ENCODE measurements around the gene NET1. TPM values are rescaled to one million over a fixed set of nuclear protein-coding genes. Genes with fewer than 3 reads are reported as not detected.
A peak's percentile ranks its signal among the peaks of the same experiment; 100 is the strongest.

Gene NET1
- polyA plus RNA-seq, 2 donors, result 41.5 to 52.0 TPM

DNA sequence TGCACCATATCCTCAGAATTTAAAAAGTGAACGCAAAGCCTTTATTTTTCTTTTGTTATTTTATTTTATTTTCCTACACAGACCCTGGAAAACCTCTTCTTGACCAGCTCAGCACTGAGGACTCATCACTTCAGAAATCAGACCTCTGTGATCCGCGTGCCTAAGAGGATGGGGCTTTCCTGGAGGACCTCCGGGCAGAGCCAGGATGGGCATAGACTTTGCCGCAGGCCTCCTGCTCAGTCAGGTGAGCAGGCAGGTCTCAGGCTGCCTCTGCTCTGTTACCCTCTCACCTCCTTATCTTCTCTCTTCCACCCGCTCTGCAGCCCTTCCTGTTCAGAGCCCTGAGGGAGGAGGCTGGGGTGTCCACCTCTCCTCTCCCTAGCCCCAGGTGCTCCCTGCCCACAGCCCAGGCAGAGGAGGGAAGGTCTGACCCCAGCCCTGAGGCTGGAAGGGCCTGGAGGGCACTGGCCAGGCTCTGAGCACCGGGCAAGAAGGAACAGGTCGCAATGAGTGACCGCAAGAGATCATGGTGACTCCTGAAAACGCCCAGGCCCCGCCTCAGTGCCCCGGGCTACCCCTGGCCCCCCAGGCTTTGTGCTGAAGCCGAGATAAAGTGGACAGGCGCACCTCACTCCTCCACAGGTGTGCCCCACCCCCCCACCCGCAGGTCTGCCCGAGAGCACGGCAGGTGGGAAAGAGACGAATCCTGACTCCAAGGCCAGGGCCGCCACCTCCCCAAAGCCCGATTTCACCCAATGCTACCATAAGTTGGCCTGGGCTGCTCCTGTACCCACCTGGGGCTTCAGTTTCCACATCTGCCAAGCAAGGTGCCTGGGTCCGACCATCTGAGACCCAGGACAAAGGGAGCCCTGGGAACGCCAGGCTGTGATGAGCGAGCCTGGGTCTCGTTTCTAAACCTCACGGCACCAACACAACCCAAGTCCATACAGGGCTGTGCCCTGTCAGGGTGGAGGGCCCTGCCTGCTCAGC, 84.2 kb downstream of the NET1 start:
- Histone ChIP-seq H3K4me3 (ENCODE audit: low read depth in 1 of 2, low read length in 2 of 2) (no peak overlapping the region), H3K4me1 (ENCODE audit: control insufficient read depth in 2 of 2, insufficient read depth in 2 of 2, low read length in 1 of 2) (peaks cover 11 to 32% of the 10 kb centered on the region in 2 donors), H3K27me3 (ENCODE audit: control insufficient read depth in 1 of 2, insufficient read depth in 2 of 2, low read length in 2 of 2) (no peaks in the 10 kb centered on the region), H3K27ac (ENCODE audit: low read depth in 2 of 2, low read length in 1 of 2) (no peak overlapping the region), H3K9me3 (ENCODE audit: control insufficient read depth in 2 of 2, insufficient read depth in 1 of 2, low read depth in 1 of 2, low read length in 1 of 2) (peaks cover 0 to 7% of the 10 kb centered on the region in 2 donors), H3K36me3 (ENCODE audit: control insufficient read depth in 2 of 2, insufficient read depth in 2 of 2, low read length in 1 of 2) (no peaks in the 10 kb centered on the region)
- WGBS, 2 donors, result 85 to 86% methylated on average over 25 of the region's 25 CpGs

DNA sequence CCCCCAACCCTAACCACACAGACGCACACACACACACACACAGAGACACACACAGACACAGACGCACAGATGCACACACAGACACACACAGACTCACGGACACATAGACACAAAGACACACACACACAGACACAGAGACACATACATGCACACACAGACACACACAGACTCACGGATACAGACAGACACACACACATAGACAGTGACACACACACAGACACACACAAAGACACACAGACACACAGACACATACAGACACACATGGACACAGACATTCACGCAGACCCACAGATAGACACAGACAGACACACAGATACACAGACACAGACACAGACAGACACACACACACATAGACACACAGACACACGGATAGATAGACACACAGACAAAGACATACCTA, 84.9 kb downstream of the NET1 start:
- Histone ChIP-seq H3K4me1 (ENCODE audit: control insufficient read depth in 2 of 2, insufficient read depth in 2 of 2, low read length in 1 of 2) (peaks cover 11 to 36% of the 10 kb centered on the region in 2 donors), H3K4me3 (ENCODE audit: low read depth in 1 of 2, low read length in 2 of 2) (no peak overlapping the region), H3K27me3 (ENCODE audit: control insufficient read depth in 1 of 2, insufficient read depth in 2 of 2, low read length in 2 of 2) (no peaks in the 10 kb centered on the region), H3K27ac (ENCODE audit: low read depth in 2 of 2, low read length in 1 of 2) (no peak overlapping the region), H3K36me3 (ENCODE audit: control insufficient read depth in 2 of 2, insufficient read depth in 2 of 2, low read length in 1 of 2) (no peaks in the 10 kb centered on the region), H3K9me3 (ENCODE audit: control insufficient read depth in 2 of 2, insufficient read depth in 1 of 2, low read depth in 1 of 2, low read length in 1 of 2) (peaks cover 0 to 7% of the 10 kb centered on the region in 2 donors)
- 86 to 90% methylated on average over 6 of the region's 6 CpGs for WGBS, 2 donors

GRCh38 chr10:5497948-5498730, 85.8 kb downstream of the NET1 start:
- H3K27me3 ChIP-seq (ENCODE audit: control insufficient read depth in 1 of 2, insufficient read depth in 2 of 2, low read length in 2 of 2), result no peaks in the 10 kb centered on the region
- WGBS, 2 donors, result 78 to 86% methylated on average over 19 of the region's 19 CpGs
- H3K4me3 ChIP-seq (ENCODE audit: low read depth in 1 of 2, low read length in 2 of 2), result peak overlapping the region in 1 of 2 donors; percentile 13
- no peaks in the 10 kb centered on the region for H3K9me3 ChIP-seq (ENCODE audit: control insufficient read depth in 2 of 2, insufficient read depth in 1 of 2, low read depth in 1 of 2, low read length in 1 of 2)
- no peaks in the 10 kb centered on the region for H3K36me3 ChIP-seq (ENCODE audit: control insufficient read depth in 2 of 2, insufficient read depth in 2 of 2, low read length in 1 of 2)
- no peak overlapping the region for H3K27ac ChIP-seq (ENCODE audit: low read depth in 2 of 2, low read length in 1 of 2)
- peaks cover 15 to 44% of the 10 kb centered on the region in 2 donors for H3K4me1 ChIP-seq (ENCODE audit: control insufficient read depth in 2 of 2, insufficient read depth in 2 of 2, low read length in 1 of 2)

DNA sequence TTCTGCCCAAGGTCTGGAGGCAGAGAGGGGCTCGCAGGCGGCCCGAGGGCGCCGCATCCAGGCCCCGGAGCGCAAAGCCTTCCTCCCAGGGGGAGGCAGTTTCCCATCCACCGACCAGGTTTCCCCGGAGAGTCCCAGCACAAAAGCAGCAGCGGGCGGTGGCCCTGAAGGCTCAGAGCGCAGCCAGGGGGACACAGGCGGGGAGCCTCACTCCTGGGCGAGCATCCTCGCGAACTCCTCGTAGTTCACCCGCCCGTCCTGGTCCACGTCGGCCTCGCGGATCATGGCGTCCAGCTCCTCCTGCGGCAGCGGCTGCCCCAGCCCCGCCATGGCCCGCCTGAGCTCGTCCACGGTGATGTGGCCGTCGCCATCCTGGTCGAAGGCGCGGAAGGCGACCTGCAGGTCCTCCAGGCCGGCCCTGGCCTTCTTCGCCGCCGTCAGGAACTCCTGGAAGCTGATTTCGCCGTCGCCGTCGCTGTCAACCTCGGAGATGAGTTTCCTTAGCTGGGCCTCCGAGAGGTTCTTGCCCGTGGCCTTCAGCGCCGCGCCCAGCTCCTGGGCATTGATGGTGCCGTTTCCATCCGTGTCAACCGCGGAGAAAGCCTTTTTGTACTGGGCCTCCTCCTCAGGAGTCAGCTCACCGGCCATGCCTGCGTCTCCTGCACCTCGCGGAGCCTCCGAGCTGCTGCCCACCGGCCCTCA, 86.6 kb downstream of the NET1 start:
- no peak overlapping the region for H3K27ac ChIP-seq (ENCODE audit: low read depth in 2 of 2, low read length in 1 of 2)
- 92% methylated on average over 61 of the region's 61 CpGs for WGBS, 2 donors
- no peaks in the 10 kb centered on the region for H3K9me3 ChIP-seq (ENCODE audit: control insufficient read depth in 2 of 2, insufficient read depth in 1 of 2, low read depth in 1 of 2, low read length in 1 of 2)
- H3K4me1 ChIP-seq (ENCODE audit: control insufficient read depth in 2 of 2, insufficient read depth in 2 of 2, low read length in 1 of 2), result peaks cover 15 to 49% of the 10 kb centered on the region in 2 donors
- H3K27me3 ChIP-seq (ENCODE audit: control insufficient read depth in 1 of 2, insufficient read depth in 2 of 2, low read length in 2 of 2), result no peaks in the 10 kb centered on the region
- no peaks in the 10 kb centered on the region for H3K36me3 ChIP-seq (ENCODE audit: control insufficient read depth in 2 of 2, insufficient read depth in 2 of 2, low read length in 1 of 2)
- H3K4me3 ChIP-seq (ENCODE audit: low read depth in 1 of 2, low read length in 2 of 2), result peak overlapping the region in 1 of 2 donors; percentile 13

DNA sequence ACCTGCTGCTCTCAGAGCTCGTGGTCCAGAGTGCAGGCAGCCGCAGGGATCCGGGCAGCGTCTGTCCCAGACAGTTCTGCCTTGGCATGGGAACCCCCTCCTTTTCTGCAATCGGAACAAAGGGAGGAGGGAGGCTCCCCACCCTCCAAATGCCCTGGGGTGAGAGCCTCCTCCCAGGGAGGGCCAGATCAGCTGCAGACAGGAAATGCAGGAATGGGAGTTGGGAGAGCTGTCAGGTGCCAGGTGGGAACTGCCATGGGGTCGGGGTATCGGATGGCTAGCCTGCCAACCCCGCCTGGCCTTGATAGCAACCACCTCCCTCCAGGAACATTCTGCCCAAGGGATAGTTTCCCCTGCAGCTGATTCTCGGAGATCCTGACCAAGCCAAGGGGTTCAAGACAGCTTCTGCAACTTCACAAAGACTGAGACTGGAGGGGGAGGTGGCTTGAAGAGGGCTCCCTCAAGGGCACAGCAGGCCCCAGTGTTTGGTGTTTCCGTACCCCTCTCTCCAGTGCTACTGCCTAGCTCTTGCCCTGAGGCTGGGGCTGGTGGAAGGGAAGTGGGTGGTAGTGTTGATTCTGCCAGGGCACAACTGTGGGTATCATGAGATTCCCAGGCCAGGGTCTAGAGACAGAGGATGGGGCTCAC, 87.3 kb downstream of the NET1 start, which contains the start of gene CALML5:
TSS of gene CALML5 (minus strand) at position 78 of the 648 bp plus-strand sequence. CDS start 132 bp downstream, outside the sequence.
- no peaks in the 10 kb centered on the region for H3K27me3 ChIP-seq (ENCODE audit: control insufficient read depth in 1 of 2, insufficient read depth in 2 of 2, low read length in 2 of 2)
- H3K36me3 ChIP-seq (ENCODE audit: control insufficient read depth in 2 of 2, insufficient read depth in 2 of 2, low read length in 1 of 2), result no peaks in the 10 kb centered on the region
- peaks cover 16 to 54% of the 10 kb centered on the region in 2 donors for H3K4me1 ChIP-seq (ENCODE audit: control insufficient read depth in 2 of 2, insufficient read depth in 2 of 2, low read length in 1 of 2)
- H3K9me3 ChIP-seq (ENCODE audit: control insufficient read depth in 2 of 2, insufficient read depth in 1 of 2, low read depth in 1 of 2, low read length in 1 of 2), result no peaks in the 10 kb centered on the region
- H3K4me3 ChIP-seq (ENCODE audit: low read depth in 1 of 2, low read length in 2 of 2), result peak within 1 kb of the TSS in 1 of 2 donors; percentile 13
- WGBS, 2 donors, result 57 to 65% methylated on average over 10 of the region's 10 CpGs
- no peak within 1 kb of the TSS for H3K27ac ChIP-seq (ENCODE audit: low read depth in 2 of 2, low read length in 1 of 2)

DNA sequence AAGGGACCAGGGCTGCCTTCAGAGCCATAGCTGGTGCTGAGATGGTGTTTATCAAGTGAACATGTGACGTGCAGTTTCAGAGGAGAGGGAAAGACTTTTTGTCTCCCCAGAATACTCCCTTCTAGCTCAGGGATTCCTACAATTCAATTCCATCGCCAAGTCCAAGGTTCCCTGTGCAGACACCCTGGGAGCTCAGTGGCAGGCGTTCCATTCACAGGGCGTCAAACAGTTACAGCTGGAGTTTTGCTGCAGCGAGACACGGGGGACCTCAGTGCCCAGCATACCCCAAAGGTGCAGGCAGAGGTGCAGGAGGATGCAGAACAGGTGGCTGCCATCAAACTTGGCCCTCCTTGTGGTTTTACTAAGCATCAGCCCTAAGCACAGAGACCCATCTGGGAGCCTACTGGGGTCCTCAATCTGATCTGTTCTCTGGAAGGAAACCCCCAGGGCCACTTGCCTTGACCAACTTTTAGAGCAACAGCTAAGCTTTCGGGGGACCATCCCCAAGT, 87.9 kb downstream of the NET1 start:
- Histone ChIP-seq H3K36me3 (ENCODE audit: control insufficient read depth in 2 of 2, insufficient read depth in 2 of 2, low read length in 1 of 2) (no peaks in the 10 kb centered on the region), H3K9me3 (ENCODE audit: control insufficient read depth in 2 of 2, insufficient read depth in 1 of 2, low read depth in 1 of 2, low read length in 1 of 2) (no peaks in the 10 kb centered on the region), H3K27me3 (ENCODE audit: control insufficient read depth in 1 of 2, insufficient read depth in 2 of 2, low read length in 2 of 2) (no peaks in the 10 kb centered on the region), H3K4me1 (ENCODE audit: control insufficient read depth in 2 of 2, insufficient read depth in 2 of 2, low read length in 1 of 2) (peaks cover 18 to 56% of the 10 kb centered on the region in 2 donors), H3K4me3 (ENCODE audit: low read depth in 1 of 2, low read length in 2 of 2) (no peak overlapping the region), H3K27ac (ENCODE audit: low read depth in 2 of 2, low read length in 1 of 2) (no peak overlapping the region)
- 88 to 92% methylated on average over 7 of the region's 7 CpGs for WGBS, 2 donors

DNA sequence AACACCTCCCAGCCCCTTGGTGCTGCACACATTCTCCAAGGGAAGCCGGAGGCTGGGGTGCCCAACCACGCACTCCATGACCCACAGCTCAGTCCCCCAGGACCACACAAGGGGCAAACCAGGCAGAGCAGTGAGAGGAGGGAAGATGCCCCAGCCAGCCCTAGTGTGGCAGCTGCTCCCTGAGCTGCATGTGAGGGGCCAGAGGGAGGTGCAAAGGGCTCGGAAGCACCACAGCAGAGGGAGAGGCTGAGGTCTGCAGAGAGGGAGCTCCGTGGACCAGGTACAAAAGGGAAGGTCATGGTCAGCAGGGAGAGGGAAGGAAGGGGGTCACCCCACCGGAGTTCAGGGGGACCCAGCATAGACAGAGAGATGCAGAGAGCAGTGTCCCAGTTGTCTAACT, 88.6 kb downstream of the NET1 start:
- H3K27ac ChIP-seq (ENCODE audit: low read depth in 2 of 2, low read length in 1 of 2), result peak overlapping the region in 1 of 2 donors; percentile 50
- H3K36me3 ChIP-seq (ENCODE audit: control insufficient read depth in 2 of 2, insufficient read depth in 2 of 2, low read length in 1 of 2), result no peaks in the 10 kb centered on the region
- peaks cover 18 to 58% of the 10 kb centered on the region in 2 donors for H3K4me1 ChIP-seq (ENCODE audit: control insufficient read depth in 2 of 2, insufficient read depth in 2 of 2, low read length in 1 of 2)
- H3K4me3 ChIP-seq (ENCODE audit: low read depth in 1 of 2, low read length in 2 of 2), result no peak overlapping the region
- 88% methylated on average over 5 of the region's 5 CpGs for WGBS, 2 donors
- H3K27me3 ChIP-seq (ENCODE audit: control insufficient read depth in 1 of 2, insufficient read depth in 2 of 2, low read length in 2 of 2), result no peaks in the 10 kb centered on the region
- no peaks in the 10 kb centered on the region for H3K9me3 ChIP-seq (ENCODE audit: control insufficient read depth in 2 of 2, insufficient read depth in 1 of 2, low read depth in 1 of 2, low read length in 1 of 2)

GRCh38 chr10:5502061-5502521, 89.7 kb downstream of the NET1 start:
- Histone ChIP-seq H3K4me3 (ENCODE audit: low read depth in 1 of 2, low read length in 2 of 2) (no peak overlapping the region), H3K27ac (ENCODE audit: low read depth in 2 of 2, low read length in 1 of 2) (peak overlapping the region; percentile 20 to 25), H3K4me1 (ENCODE audit: control insufficient read depth in 2 of 2, insufficient read depth in 2 of 2, low read length in 1 of 2) (peaks cover 25 to 66% of the 10 kb centered on the region in 2 donors), H3K27me3 (ENCODE audit: control insufficient read depth in 1 of 2, insufficient read depth in 2 of 2, low read length in 2 of 2) (no peaks in the 10 kb centered on the region), H3K36me3 (ENCODE audit: control insufficient read depth in 2 of 2, insufficient read depth in 2 of 2, low read length in 1 of 2) (no peaks in the 10 kb centered on the region), H3K9me3 (ENCODE audit: control insufficient read depth in 2 of 2, insufficient read depth in 1 of 2, low read depth in 1 of 2, low read length in 1 of 2) (no peaks in the 10 kb centered on the region)
- WGBS, 2 donors, result 66 to 71% methylated on average over 12 of the region's 12 CpGs
